ENCODE results near the gene ZNF143. TPM values are rescaled to one million over a fixed set of nuclear protein-coding genes. Genes with fewer than 3 reads are reported as not detected.

Gene ZNF143
- total RNA-seq (2014; rRNA removed) = 15.5 and 16.3 TPM in 2 replicates
- 11.0 TPM for polyA plus RNA-seq (2012)

DNA sequence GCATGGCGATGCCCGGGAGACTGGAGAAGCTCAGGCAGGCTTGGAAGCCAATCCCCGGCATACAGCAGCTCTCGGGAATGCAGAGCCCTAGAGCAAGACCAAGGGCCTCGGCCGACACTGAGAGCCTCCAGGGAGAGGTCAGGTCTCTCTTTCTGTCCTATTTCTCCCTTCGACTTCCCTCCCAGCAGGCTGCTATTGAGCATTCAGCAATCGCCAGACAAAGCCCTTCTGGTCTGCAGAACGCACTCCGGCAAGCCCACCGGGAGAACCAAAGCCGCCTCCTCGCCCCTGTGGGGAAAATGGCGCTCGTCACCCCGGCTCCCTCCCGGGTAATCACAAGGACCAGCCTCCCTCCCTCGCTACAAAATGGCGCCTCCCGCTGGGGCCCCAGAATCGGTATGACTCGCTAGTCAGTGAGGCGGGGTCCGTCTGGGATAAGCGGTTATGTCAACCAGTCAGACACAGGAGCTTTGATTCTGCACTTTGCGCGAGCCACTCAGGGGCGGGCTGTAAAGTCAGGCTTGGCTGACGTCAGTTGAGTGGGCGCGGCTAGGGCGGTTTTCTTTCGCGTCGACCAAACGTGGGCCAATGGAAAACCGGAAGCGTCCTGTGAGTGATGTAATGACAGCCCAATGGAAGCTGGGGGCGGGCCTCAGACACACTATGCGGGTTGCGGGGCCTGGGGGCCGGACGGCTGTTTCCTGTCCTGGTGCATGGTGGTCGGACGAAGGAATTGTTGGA is at the start of gene ZNF143:
Gene ZNF143 (plus strand): TSS at position 691 of the 741 bp plus-strand sequence. CDS start 10,297 bp downstream, outside the sequence.
- DNase-seq (ENCODE audit: low read depth) = peak; percentile 100

DNA sequence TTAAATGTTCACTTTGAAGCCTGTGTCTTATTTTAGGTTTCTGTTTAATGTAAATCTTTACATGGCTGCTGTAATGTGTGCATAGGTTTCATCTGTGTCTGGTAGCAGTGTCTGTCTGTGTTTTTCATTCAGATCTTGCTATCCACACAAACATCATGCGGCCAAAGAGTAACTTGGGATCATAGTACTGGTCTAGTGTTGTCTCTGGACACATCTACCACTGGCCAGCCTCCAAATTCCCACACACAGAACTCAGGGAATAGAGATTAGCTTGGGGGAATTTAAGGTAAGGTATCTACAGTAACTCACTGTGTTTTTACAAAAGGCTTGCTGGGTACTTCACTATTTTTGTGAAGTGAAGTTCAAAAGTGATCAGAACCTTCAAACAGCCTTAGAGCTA is 32.1 kb upstream of the ZNF143 start:
- no peak for DNase-seq (ENCODE audit: low read depth)

DNA sequence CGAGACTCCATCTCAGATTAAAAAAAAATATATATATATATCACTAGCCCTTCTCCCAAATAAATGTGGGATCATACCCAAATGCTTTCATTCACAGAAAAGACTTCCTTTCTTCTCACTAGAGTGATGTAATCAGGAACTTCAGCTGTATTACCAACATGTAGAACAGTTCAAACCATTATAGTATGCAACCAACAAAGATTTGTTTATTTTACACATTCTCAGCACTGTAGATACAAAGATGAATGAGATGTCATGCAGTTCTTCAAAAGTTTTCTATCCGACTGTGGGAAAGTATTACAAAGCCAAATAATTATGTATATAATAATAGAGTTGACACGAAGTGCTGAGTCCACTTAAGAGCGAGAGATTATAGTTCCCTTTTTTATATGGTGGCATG is 22.2 kb upstream of the ZNF143 start:
- no peak for DNase-seq (ENCODE audit: low read depth)

DNA sequence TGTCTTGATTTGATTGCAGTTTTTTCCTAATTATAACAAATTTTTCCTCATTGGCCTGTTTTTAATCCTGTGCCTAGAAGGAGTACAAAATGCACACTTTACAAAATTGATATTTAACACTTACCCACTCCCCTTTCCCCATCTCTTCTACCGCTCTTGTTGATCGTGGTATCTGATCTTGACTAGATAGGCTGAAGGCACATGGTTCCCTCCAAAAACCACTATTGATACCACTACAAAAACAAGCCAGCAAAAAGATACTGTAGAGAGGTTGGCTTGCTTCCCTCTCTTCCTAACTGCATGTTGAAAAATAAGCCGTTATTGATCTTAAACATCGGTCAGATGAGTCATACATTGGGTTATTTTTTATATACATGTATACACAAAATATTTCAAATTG is 14.6 kb upstream of the ZNF143 start:
- no peak for DNase-seq (ENCODE audit: low read depth)

- DNase-seq (ENCODE audit: low read depth) = no peak
These were observed 12.0 kb upstream of the ZNF143 start for GRCh38 chr11:9448576-9449352.

GRCh38 chr11:9452023-9452422 is 8.8 kb upstream of the ZNF143 start:
- DNase-seq (ENCODE audit: low read depth) = peak; percentile 5

GRCh38 chr11:9455722-9456121 is 5.1 kb upstream of the ZNF143 start:
- no peak for DNase-seq (ENCODE audit: low read depth)

DNA sequence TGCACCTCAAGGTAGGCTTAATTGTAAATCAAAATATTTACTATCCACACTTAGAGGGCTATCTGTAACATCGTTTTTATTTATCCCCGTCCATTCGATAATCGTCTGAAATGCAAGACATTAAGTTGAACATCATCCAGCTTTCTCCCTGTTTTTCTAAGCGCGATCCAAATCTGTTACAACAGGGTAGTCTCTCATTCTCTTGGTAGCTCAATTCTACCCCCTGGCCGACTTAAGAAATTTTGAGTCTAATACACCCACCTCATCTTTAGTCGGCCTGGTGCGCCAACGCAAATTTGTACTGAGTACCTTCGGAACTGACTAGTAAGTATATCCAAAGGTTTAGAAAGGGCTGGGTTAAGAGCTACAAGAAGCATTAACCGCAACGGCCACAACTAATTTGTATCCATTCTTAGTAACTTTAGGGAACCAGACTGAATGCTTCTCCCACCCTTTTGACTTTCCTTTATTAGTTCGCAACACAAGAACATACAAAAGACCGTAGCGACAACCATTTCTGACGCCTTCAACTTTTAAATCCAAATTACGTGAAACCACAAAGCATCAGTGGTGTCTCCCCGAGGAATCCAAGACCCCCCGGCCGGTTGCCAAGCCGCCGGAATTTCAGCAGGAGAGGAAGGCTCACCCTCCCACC is 1.0 kb upstream of the ZNF143 start:
- DNase-seq (ENCODE audit: low read depth) = peak; percentile 53

- DNase-seq (ENCODE audit: low read depth) = peak; percentile 92
These were observed 399 bp downstream of the ZNF143 start for GRCh38 chr11:9461063-9461759.

DNA sequence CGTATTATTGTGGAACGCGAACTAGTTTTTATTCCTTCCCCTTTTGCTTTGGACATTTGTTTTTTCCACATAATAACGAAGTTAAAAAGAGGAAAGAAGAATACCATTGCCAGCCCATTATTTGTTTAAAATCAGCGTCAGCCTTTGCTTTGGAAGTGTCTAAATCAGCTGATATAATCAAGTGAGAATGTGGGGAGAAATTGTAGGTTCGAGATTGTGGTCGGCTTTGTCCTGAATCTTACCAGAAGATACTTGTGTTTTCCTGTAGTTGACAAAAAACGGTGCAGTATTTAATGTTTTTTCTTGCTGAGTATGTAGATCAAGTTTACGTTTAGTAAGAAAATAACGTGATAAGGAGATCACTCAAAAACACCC is 935 bp downstream of the ZNF143 start:
- peak; percentile 30 for DNase-seq (ENCODE audit: low read depth)

DNA sequence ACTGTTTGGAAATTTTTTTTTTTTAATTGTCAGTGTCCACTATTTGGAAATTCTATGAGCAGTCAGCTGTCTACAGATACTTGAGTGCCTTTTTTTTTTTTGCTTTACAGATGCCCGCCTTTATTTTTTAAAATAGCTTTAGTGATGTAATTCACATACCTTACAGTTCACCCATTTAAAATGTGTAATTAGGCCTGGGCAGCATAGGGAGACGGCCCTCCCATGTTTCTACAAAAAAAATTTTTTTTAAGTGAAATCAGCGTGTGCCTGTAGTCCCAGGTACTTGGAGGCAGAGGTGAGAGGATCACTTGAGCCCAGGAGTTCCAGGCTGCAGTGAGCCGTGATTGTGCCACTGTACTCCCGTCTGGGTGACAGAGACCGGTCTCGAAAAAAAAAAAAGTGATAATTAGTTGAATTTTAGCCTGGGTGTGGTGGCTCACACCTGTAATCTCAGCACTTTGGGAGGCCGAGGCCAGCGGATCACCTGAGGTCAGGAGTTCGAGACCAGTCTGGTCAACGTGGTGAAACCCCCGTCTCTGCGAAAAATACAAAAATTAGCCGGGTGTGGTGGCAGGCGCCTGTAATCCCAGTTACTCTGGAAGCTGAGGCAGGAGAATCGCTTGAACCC is 1.5 kb downstream of the ZNF143 start:
- DNase-seq (ENCODE audit: low read depth) = no peak

DNA sequence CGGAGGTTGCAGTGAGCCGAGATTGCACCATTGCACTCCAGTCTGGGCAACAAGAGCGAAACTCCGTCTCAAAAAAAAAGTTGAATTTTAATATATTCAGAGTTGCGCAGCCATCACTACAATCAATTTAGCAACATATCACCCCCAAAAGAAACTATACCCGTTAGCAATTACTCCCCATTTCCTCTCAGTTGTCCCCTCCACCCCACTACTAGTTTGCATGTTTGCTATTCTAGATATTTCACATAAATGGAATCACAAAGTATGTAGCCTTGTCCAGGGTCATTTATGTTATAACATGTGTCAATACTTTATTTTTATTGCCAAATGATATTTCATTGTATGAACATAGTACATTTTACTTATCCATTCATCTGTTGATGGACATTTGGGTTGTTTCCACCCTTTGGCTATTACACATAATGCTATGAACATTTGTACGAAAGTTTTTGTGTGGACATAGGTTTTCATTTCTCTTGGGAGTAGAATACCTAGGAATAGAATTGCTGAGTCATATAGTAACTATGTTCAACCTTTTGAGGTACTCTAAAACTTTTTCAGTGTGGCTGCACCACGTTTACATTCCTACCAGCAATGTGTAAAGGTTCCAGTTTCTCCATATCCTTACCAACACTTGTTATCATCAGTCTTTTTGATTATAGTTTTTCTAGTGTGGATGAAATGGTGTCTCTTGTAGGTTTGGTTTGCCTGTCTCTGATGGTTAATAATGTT is 2.2 kb downstream of the ZNF143 start:
- DNase-seq (ENCODE audit: low read depth) = peak; percentile 9

GRCh38 chr11:9470765-9471164 is 10.0 kb downstream of the ZNF143 start:
- DNase-seq (ENCODE audit: low read depth) = no peak

GRCh38 chr11:9473408-9473807 is 12.6 kb downstream of the ZNF143 start:
- no peak for DNase-seq (ENCODE audit: low read depth)

DNA sequence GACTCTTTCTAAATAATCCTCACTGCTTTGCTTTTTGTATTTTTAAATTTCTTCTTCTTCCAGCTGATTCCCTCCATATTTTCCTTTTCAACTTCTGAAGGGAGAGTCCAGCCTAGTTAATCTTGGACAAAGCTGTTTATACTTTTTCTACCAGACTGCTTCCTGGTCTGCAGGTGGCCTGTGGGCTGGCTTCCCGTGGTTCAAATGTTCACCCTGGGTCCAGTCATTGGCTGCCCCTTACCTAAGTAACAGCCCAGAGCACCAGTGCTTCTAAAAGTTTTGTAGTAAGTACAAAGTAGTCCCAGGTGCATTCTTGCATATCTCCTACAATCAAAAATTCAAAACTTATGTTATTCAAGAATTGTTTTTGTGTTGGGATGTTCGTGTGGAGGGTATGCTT is 19.1 kb downstream of the ZNF143 start:
- DNase-seq (ENCODE audit: low read depth) = no peak

GRCh38 chr11:9489080-9489765 is 28.4 kb downstream of the ZNF143 start:
- peak; percentile 56 for DNase-seq (ENCODE audit: low read depth)

GRCh38 chr11:9490376-9490775 is 29.6 kb downstream of the ZNF143 start:
- peak; percentile 77 for DNase-seq (ENCODE audit: low read depth)

GRCh38 chr11:9493492-9493891 is 32.7 kb downstream of the ZNF143 start:
- DNase-seq (ENCODE audit: low read depth) = no peak

GRCh38 chr11:9494316-9494715 is 33.5 kb downstream of the ZNF143 start:
- DNase-seq (ENCODE audit: low read depth) = no peak

Data from LHCN-M2 (cell line).